RWPE2 (cell line): ENCODE measurements around the gene ELK3.

Experiments
- ATAC-seq: fragments of 200-7000 bp; cut with Tn5 transposase; 3 replicates; pipeline ENCODE4 v1.9.1; 2021; ENCODE audit warnings: low read depth
- DNase-seq: peaks from one replicate; pipeline ENCODE4 v3.0.0-alpha.2; 2020; ENCODE audit warnings: low spot score
- H3K27ac ChIP-seq: fragments of 450-650 bp; 2 replicates; pipeline ENCODE4 v1.5.1; 2017; ENCODE audit warnings: mild to moderate bottlenecking; ENCODE audit not compliant: poor library complexity, severe bottlenecking
- H3K27me3 ChIP-seq: fragments of 250-450 bp; sonication (Bioruptor Pico); 2 replicates; pipeline ENCODE4 v1.5.1; 2021; ENCODE audit warnings: mild to moderate bottlenecking, moderate library complexity; ENCODE audit not compliant: insufficient read depth, poor library complexity, severe bottlenecking
- H3K36me3 ChIP-seq: fragments of 250-450 bp; sonication (Bioruptor Pico); 2 replicates; pipeline ENCODE4 v1.5.1; 2020; ENCODE audit warnings: low read depth, mild to moderate bottlenecking, moderate library complexity
- H3K4me1 ChIP-seq: fragments of 250-450 bp; sonication (Bioruptor Pico); 2 replicates; pipeline ENCODE4 v1.5.1; 2021; ENCODE audit warnings: mild to moderate bottlenecking, moderate library complexity; ENCODE audit not compliant: insufficient read depth, poor library complexity, severe bottlenecking
- H3K4me3 ChIP-seq: fragments of 250-450 bp; sonication (Bioruptor Pico); 2 replicates; pipeline ENCODE4 v1.5.1; 2021; ENCODE audit warnings: mild to moderate bottlenecking, moderate library complexity; ENCODE audit not compliant: severe bottlenecking
- H3K9me3 ChIP-seq: fragments of 250-450 bp; sonication (Bioruptor Pico); 2 replicates; pipeline ENCODE4 v1.5.1; 2021; ENCODE audit warnings: mild to moderate bottlenecking, moderate library complexity; ENCODE audit not compliant: severe bottlenecking
- TF ChIP-seq, protein P1 (sequence below): fragments of 450-650 bp; IDR thresholded peaks from one replicate; pipeline ENCODE4 v1.5.1; 2017; ENCODE audit warnings: mild to moderate bottlenecking, moderate library complexity; ENCODE audit not compliant: poor library complexity, severe bottlenecking

ELK3 gene

GRCh38 chr12:96172981-96173380 is 21.2 kb upstream of the ELK3 start:
- H3K27ac ChIP-seq: no peak overlapping the region
- no peaks in the 10 kb centered on the region for H3K27me3 ChIP-seq
- no peak overlapping the region for H3K4me3 ChIP-seq
- H3K4me1 ChIP-seq: no peaks in the 10 kb centered on the region
- no peaks in the 10 kb centered on the region for H3K36me3 ChIP-seq
- no peaks in the 10 kb centered on the region for H3K9me3 ChIP-seq
- TF ChIP-seq, protein P1, sequence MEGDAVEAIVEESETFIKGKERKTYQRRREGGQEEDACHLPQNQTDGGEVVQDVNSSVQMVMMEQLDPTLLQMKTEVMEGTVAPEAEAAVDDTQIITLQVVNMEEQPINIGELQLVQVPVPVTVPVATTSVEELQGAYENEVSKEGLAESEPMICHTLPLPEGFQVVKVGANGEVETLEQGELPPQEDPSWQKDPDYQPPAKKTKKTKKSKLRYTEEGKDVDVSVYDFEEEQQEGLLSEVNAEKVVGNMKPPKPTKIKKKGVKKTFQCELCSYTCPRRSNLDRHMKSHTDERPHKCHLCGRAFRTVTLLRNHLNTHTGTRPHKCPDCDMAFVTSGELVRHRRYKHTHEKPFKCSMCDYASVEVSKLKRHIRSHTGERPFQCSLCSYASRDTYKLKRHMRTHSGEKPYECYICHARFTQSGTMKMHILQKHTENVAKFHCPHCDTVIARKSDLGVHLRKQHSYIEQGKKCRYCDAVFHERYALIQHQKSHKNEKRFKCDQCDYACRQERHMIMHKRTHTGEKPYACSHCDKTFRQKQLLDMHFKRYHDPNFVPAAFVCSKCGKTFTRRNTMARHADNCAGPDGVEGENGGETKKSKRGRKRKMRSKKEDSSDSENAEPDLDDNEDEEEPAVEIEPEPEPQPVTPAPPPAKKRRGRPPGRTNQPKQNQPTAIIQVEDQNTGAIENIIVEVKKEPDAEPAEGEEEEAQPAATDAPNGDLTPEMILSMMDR: no peak
- no peak for ATAC-seq
- no peak for DNase-seq

GRCh38 chr12:96176575-96176974 is 17.6 kb upstream of the ELK3 start:
- no peaks in the 10 kb centered on the region for H3K27me3 ChIP-seq
- H3K9me3 ChIP-seq: no peaks in the 10 kb centered on the region
- no peak for DNase-seq
- no peak overlapping the region for H3K4me3 ChIP-seq
- no peaks in the 10 kb centered on the region for H3K4me1 ChIP-seq
- ATAC-seq: no peak
- TF ChIP-seq, protein P1: no peak
- no peaks in the 10 kb centered on the region for H3K36me3 ChIP-seq
- H3K27ac ChIP-seq: no peak overlapping the region

DNA sequence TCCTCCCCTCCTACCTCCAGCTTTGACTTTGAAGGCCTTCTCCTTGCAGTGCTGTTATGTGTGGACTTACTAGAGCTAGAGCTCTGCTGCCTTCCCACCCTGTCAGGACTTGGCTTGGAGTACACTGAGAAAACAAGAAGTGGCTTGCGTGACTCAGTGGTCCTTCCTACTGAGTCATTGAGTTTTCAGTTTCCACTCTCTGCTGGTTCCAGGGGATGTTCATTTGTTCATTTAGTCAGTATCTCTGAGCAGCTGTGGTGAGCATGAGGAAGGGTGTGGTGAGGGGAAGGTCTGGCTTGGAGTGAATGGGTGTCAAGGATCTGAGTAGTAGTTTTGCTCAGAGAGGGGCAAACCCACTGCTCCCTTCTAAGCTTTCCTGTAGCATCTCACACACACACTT is 17.2 kb upstream of the ELK3 start:
- H3K36me3 ChIP-seq: no peaks in the 10 kb centered on the region
- no peak overlapping the region for H3K4me3 ChIP-seq
- no peak for DNase-seq
- H3K9me3 ChIP-seq: no peaks in the 10 kb centered on the region
- TF ChIP-seq, protein P1: no peak
- no peak overlapping the region for H3K27ac ChIP-seq
- H3K27me3 ChIP-seq: no peaks in the 10 kb centered on the region
- peak; percentile 36; the same call in 2 of the 3 replicates for ATAC-seq
- H3K4me1 ChIP-seq: no peaks in the 10 kb centered on the region

DNA sequence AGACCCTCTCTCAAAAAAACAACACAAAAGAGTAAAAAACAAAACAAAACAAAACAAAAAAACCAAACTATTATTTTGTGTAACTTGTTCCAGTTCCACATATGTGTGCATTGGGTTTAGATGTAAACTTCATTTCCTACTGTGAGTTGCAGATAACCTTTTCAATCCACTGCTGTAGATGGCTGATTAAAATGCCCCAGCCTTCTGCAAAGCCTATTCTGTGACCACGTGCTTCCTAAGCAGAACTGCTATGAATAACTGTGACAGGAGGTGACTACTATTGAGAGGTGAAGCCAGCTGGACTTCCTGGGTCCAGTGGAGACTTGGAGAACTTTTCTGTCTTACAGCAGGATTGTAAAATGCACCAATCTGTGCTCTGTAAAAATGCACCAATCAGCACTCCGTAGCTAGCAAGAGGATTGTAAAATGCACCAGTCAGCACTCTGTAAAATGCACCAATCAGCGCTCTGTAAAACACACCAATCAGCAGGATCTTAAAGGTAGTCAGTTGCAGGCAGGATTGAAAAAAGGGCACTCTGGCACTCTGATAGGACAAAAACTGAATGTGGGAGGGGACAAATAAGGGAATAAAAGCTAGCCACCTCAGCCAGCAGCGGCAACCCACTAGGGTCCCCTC is 10.3 kb upstream of the ELK3 start:
- H3K9me3 ChIP-seq: no peaks in the 10 kb centered on the region
- no peak overlapping the region for H3K27ac ChIP-seq
- DNase-seq (no peak), ATAC-seq (no peak)
- TF ChIP-seq, protein P1: no peak
- no peak overlapping the region for H3K4me3 ChIP-seq
- no peaks in the 10 kb centered on the region for H3K4me1 ChIP-seq
- H3K27me3 ChIP-seq: no peaks in the 10 kb centered on the region
- H3K36me3 ChIP-seq: no peaks in the 10 kb centered on the region

DNA sequence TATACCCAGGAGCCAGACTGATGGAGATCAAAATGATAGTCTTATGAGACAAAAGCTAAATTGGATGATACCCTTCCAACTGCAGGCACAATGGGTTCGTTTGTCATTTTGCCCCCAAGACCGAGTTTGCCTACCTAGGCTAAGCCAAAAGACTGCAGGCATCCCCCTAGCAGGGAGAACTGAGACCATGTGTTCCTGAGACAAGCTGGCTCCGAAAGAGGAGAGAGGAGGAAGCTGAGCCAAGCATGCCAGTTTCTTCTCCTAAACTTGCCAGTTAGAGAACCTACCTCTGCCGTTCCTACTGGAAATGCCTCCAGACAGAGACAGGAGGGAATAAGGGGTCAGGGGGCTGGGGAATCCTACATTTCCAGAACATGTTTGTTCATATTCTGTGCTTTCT is 8.3 kb upstream of the ELK3 start:
- Histone ChIP-seq H3K4me1 (no peaks in the 10 kb centered on the region), H3K27me3 (no peaks in the 10 kb centered on the region), H3K9me3 (no peaks in the 10 kb centered on the region), H3K4me3 (no peak overlapping the region), H3K36me3 (no peaks in the 10 kb centered on the region), H3K27ac (no peak overlapping the region)
- ATAC-seq: no peak
- DNase-seq: no peak
- TF ChIP-seq, protein P1: no peak
